DMS114 treated with DMSO at 0.1 percent for 48 hours (cell line): ENCODE results near the gene GRPEL1.
"Not testable (repeated sequence)": the region's sequence is repeated elsewhere in the genome, so short reads cannot be mapped to it uniquely, and the experiment has no call there.

ENCODE experiments used
- DNase-seq: peaks from one replicate; lab custom pipeline; 2025; ENCODE audit not compliant: unreplicated experiment; lab: John Stamatoyannopoulos, UW

GRPEL1 gene

DNA sequence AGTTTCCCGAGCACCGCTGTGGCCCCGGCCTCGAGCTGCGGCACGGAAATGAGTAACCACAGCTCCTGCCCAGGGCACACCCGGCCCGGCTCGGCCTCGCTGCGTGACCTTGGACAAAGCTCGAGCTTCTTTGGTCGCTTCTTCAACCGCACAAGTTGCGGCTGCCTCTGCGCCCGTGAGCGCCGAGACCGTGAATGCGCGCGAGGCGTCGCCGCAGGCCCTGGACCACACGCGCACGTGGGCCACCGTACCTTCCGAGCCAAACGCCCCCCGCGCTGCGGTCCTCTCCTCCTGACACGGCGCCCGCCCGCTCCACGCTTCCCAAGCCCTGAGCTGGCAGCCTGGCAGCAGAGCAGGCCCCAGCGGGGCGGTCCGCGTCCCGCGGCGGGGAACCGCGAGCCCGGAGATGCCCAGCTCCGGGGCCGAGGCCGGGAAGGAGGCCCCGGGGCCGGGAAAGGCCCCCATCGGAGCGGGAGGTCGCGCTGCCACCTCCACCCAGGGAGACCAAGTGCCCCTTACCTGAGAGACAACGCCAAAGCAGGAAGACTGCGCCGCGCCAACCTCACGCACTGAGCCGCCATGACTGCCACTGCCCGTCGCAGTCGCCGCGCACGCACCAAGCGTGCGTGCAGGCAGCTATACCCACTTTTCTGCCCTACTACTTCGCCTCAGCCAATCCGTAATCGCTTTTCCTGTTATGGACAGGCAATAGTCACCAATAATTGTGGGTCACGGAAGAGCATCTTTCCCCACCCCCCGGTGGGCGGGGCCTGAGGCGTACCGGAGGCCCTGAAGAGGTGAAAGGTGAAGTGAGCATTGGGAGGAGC, at the start of gene GRPEL1:
TSS of gene GRPEL1 (minus strand) at position 613 of the 827 bp plus-strand sequence. CDS start at position 581, 32 bp downstream.
- DNase-seq, result peak; percentile 98

DNA sequence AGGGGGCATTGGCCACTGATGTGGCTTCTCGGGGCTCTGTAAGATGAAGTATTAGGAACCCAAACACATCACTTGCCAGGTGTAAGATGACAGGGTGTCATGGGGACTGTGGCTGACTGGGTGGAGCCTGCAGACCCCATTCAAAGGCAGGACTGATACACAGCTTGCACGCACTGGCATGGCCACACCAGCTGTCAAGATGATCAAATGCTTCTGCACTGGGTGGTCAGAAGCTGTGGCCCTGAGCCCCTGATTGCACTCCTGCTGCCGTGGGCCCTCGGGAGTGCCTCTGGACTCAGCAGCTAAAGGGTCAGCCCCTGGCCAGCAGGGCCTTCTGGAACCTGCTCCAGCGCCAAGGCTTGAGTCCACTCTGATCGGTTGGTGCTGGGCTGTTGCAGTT, 48.8 kb upstream of the GRPEL1 start:
- DNase-seq, result no peak

DNA sequence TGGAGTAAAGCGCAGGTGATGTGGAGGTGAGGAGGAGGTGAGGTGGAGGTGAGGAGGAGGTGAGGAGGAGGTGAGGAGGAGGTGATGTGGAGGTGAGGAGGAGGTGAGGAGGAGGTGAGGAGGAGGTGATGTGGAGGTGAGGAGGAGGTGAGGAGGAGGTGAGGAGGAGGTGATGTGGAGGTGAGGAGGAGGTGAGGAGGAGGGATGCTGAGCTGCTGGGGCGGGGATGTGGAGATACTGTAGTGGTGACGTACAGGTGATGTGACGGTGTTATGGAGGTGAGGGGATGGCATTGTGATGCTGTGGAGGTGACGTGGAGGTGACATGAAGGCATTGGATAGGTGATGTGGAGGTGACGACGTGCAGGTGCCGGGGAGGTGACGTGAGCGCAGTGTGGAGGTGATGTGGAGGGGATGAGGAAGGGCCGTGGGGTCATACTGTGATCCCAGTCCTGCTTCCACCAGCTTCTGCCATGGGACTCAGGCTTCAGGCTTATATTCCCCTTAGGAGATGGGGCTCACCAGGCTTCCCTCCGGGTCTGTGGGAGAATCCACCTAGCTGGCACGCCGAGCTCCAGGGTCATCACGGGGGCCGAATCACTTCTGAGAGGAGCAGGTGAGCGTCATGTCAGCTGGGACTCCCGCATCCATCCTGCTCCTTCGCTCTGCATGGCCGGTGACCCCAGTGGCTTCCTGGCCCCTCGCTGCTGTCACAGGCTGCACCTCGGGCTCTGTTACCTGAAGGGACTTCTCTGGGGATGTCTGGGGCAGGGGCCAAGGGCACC, 47.9 kb upstream of the GRPEL1 start:
- DNase-seq, result no peak

DNA sequence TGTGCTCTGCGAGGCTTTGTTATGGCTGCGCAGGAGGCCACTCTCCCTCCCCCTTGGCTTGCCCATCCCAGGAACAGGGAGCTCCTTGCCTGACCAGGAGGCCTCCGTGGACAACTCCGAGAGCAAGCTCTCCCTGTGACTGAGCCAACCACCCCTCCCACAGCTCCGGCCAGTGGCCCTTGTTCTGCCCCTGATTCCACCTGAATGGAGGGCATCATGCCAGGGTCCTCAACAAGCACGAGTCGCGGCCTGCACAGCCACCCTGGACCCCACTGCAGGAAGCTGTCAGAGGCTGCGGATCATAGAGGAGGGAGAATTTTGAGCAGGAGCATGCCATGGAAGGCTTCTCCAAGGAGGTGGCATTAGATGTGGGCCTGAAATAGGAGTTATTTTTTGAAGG, 44.8 kb upstream of the GRPEL1 start:
- no peak for DNase-seq

DNA sequence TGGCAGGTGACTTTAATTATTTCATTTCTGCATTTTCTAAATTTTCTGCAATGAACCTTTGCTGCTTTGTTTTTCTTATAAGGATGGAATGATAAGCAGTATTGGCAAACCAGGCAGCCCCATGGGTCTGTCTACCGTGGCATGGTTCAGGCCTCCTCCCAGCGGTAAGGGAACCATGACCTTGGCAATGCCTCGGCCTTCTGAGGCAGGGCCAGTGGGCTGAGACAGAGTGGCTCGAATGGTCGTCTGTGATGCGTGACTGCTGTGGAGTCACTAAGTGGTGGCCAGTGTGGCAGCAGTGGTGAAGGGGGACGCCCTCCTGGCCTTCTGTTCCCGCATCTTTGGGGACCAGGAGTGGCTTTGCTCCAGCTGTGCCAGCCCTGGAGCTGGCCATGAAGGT, 43.6 kb upstream of the GRPEL1 start:
- no peak for DNase-seq

DNA sequence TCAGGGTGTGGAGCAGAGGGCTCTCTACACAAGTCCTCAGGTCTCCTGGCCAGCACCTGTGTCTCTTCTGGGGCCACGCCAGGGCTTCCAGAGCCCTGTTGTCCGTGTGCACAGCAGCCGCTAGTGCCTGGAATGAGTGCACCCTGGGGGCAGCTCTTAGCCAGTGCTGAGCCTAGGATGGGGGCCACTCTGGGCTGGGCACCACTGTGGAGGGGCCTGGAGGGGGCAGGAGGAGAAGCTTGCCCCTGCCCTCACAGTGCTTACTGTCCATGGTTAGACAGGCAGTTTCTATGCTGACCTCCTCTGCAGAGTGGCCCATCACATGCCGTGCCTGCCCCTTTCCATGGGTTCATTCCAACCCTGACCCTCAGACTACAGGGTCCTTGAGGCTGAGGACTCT, 42.7 kb upstream of the GRPEL1 start:
- no peak for DNase-seq

DNA sequence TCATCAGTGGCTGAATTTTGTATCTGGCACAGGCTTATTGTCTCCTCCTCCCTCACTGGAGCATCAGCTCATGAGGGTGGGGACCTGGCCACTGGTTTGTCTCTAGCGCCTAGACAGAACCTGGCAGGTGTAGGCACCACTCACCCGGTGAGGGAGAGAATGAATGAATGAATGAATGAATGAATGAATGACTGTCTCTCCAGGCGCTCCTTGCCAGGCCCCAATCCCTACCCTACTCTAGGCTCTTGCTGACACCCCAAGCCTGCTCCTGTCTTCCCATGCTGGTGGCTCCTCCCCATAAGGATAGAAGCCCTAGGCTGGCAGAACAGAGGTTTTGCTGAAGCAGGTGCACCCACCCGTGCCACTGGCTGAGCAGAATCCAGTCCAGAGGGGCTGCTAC, 41.3 kb upstream of the GRPEL1 start:
- DNase-seq, result no peak

DNA sequence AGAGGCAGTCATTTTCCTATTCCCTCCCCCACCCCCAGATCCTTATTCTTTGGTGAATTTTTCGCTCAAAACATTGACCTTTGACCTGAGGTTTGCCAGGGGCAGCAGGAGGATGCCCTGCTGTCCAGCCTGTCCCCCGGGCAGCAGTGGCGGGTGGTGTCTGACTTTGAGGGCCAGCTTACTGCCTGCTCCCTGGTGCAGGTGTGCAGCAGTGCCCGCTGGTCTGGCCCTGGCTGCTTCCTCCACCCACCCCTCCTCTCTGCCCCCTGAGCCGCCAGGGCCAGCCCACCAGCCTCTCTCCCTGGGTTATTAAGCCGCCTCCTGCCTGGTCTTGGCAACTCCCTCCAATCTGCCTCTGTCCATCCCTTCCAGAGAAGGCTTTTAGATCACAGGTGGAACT, 40.8 kb upstream of the GRPEL1 start:
- DNase-seq, result no peak

DNA sequence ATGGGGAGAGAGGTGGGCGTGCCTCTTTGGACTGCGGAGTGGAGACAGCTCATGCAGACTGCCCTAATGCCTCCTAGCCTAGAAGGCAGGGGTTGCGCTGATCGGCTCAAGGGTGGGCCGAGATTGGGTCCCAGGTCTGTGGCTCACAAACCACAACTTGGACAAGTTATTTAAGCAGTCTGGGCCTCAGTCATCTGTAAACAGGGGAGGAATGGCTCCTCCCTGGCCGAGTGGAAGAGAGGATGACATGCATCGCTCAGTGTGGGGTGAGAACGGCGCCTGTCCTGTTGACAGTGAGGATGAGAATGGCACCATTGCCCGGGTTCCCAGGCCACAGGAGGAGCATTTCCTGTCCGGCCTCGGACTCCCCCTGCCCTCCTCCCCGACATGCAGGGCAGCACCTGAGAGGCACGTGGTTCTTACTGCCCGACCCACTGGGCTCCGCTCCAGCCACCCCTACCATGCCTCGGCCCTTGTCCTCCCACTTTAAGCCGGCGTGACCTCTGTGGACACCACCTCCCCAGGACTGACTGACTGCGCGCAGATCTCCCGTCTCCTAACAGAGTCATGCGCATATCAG, 40.3 kb upstream of the GRPEL1 start:
- DNase-seq, result no peak

DNA sequence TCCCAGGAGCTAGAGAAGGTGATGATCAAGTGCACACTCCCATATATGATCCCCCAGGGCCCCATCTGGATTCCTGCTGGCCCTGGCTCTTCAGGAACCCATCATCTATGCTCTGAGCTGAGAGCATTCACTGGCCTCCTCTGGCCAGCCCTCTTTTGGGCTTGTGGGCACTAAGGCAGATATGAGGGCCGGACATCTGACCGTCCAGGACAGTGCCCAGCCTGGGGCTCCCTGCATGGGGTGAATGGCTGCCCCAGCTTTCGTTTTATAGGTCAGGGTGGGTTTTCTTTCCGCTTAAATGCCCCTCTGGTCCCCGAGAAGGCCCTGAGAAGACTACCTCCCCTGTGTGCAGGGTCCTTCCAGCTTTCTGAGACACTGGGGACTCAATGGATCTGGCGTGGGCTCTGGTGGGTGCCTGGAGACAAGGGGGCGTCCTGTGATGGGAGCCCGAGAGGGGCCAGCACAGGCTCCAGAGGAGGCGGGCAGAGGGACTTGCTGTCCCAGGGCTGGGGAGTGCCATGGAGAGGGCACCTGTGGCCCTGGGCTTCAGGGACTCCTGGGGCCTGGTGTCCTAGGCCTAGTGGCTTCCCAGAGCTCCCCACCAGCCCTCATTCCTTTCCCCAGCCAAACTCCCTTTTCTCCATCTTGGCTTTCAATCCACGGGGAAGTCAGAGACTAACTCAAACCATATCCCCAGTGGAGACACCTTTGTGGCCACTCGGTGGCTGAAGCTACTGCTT, 39.5 kb upstream of the GRPEL1 start:
- no peak for DNase-seq

DNA sequence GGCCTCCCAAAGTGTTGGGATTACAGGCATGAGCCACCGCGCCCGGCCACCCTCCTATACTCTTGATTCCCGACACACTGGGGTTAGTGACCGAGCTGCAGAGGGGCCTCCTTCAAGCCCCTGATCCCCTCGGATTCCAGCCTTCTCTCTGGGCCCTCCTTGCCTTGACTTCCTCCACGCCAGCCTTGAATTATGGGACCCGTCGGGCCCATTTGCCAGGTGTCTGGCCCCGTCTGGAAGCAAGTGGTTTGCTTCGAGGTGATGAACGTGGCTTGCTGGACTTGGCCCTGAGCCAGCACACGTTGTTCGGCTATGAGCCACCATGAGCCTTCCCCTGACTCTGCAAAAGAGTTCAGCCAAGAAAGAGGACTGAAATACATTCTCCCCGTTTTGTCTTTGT, 37.4 kb upstream of the GRPEL1 start:
- DNase-seq, result no peak

DNA sequence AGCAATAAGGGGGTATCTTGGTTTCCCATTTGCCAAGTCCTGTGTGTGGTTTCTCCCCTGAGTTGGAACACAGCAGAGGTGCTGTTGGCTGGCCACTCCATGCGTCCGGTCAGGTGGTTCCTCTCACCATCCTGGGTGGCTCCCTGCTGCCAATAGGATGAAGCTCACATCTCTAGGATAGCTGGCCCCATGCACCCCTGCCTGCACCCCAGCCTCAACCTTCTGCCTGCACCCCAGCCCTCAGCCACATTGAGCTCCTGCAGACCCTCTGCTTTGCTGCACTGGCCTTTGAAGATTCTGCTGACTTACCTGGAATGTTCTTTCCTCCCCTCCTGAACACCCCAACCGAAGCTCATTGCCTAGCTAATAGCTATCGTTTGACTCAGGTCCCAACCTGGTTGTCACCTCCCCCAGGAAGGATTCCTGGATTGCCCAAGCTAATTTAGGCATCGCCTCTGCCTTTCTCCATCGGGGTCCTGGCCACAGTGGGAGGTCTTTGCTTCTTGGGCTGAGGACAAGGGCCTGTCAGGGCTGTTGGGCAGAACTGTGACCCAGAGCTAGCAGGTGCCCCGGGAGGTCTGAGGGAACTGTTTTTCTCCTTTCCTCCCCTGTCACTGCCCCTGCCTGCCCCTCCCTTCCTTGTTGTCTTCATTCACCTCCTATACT, 36.6 kb upstream of the GRPEL1 start:
- DNase-seq, result no peak

DNA sequence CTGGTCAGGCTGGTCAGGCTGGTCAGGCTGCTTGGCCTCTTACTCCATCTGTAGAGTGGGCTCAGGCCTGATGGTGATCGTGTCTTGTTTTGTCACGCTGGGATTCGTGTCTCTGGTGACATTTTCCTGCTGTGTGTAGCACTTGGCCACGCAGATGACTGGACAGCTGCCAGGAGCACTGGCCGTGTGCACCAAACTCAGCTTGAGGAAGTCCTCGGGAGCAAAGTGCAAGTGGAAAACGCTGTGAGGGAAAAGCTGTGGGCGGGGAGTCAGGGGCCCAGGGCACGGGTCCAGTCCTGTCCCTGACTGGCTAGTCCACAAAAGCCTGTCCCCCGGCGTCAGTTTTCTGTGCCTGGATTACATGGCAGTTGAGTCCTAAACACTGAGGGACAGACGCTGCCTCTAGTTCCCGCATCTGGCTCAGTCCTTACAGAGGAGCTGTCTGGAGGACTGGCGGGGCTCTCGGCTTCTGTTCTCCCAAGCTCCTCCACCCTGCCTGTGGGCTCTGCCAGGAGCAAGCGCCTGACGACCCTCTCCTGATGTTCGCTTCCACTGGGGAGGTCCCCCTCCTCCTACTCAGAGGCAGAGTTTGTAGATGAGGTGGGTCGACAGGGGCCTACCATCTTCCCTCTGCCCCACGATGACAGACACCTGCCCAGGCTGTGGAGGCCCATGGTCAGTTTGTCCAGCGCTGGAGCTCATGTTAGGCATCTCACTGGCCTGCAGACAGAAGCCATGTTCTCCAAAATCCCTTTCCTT, 35.9 kb upstream of the GRPEL1 start:
- no peak for DNase-seq

DNA sequence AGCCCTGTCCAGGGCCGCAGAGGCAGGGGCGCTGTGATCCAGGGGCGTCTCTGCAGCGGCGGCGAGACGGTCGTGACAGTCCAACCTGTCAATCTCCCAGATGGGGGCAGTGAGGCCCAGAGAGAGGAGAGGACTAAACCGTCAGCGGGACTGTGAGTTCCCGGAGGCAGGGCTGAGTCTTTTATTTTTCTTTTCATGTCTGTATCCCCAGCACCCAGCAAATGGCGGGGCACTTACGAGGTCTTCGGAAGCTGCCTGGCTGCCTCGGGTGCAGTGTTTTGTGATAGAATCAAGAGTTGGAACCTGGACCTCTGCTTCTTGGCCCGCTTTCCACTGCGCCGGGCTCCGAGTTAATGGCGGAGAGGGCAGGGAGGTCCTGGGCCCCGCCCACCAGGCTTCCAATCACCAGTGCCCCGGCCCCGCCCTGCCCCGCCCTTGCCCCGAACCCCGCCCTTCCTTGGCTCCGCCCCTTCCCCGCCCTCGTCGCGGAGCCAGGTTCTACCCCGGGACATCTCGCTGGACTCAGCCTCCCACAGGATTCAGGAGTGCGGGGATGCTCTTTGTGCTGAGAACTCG, 35.3 kb upstream of the GRPEL1 start:
- peak; percentile 66 for DNase-seq

DNA sequence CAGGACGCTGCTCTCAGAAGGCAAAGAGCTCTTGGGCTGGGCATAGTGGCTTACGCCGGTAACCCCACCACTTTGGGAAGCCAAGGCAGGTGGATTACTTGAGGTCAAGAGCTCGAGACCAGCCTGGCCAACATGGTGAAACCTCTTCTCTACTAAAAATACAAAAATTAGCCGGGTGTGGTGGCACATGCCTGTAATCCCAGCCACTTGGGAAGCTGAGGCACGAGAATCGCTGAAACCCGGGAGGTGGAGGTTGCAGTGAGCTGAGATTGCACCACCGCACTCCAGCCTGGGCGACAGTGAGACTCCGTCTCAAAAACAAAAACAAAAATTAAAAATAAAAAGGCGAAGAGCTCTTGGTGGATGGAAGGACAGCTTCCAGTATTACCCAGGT, 34.6 kb upstream of the GRPEL1 start:
- not testable (repeated sequence) for DNase-seq

DNA sequence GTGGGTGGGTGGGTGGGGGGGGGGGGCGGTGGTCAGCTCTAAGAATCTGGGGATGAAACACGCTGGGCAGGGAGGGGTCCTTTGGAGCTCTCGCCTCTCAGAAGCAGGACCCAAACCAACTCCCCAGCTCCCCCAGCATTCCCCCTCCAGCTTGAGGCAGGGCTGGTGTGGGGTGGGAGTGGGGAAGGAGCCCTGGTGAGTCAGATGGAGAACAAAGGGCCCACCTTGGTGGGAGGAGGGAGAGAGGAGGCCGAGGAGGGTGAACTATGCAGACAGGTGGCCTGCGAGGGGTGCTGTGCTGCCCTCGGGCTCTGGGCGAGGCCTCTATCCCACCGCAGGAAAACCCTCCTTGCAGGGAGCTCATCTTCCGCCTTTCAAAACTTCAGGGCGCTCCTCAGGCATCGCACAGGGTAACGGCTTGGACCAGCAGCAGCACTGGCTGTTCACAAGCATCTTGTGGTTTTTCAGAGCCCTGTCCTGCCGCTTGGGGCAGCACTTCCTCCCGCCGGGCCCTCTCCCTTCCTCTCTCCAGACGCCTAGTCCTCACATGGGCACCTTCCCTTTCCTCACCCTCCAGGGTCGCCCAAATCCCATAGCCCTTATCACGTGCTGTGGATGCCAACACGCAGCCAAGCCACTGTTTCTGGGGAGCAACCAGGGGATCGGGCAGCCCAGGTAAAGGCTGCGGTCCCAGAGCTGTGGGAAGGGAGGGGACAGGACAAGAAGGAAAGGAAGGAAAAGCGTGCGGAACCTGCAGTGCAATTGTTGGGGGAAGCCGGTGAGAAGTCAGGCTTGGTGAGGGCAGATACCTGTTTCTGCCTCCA, 34.0 kb upstream of the GRPEL1 start:
- peak; percentile 73 for DNase-seq

DNA sequence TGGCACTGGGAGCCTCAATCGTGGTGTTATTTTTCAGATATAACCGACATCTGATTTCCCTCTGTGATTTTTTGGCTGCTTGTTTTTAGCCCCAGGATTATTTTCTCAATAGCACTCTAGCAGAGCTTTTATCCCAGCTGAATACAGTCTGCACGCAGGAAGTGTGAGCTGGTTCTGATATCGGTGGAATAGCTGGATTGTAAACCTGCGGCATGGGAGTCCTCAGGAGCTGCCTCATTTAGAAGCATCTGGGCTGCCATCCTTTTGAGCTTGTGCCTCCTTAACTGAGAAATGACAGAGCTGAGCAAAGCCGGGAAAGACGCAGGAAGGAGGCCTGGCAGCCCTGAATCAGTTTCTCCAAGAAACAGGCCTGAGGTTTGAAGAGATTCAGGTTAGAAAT, 28.4 kb upstream of the GRPEL1 start:
- no peak for DNase-seq

DNA sequence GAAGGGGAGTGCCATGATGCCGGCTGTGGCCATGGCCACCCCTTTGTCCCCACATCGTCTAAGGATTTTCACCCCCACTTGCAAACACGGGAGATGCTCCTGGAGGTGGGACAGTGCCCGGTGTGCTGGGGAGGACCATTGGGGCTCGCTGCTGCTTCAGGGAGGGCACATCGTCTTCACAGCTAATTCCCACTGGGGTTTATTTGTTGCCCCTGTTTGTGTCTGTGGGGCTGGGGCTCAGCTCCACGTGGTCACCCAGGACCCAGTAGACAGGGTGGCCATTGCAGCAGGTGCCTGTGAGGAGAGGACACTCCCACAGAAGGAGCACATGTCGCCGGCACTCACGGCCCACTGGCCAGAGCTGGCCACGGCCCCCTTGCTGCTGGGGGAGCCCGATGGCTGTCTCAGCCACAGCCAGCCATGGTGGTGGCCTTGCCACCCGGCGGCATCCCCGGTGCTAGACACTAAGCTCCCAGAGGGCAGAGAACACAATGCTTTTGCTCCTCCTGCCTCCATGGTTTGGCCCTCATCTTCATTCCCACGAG, 27.8 kb upstream of the GRPEL1 start:
- no peak for DNase-seq

DNA sequence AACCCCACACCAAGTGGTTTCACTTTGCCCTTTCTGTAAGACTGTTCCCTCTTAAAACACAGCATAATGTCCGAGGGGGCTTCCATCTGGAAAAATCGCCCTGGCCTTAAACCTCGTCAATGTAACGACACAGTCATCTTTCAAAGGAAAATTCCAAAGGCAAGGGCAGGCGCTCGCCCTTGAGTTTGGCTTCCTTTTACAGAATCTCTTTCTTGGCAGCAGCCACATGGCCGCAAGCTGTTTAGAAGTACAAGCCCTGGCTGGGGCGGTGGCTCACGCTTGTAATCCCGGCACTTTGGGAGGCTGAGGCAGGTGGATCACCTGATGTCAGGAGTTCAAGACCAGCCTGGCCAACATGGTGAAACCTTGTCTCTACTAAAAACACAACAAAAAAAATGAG, 27.1 kb upstream of the GRPEL1 start:
- no peak for DNase-seq
